HAP-1 (cell line): ENCODE results near the gene LSM5.
"Not testable (repeated sequence)": the region's sequence is repeated elsewhere in the genome, so short reads cannot be mapped to it uniquely, and the experiment has no call there.

Experiments used
- DNase-seq, 2 experiments: peaks; one replicate each; pipeline ENCODE4 v3.0.0-alpha.2; 2016 to 2020; ENCODE audit warnings: low spot score in 2 of 2
- H3K27me3 ChIP-seq: fragments of 250-450 bp; sonication (Bioruptor Pico); 2 replicates; pipeline ENCODE4 v1.5.1; 2020; ENCODE audit warnings: low read depth, mild to moderate bottlenecking, moderate library complexity
- H3K36me3 ChIP-seq: fragments of 250-450 bp; sonication (Bioruptor Pico); replicated peaks from 2 replicates; pipeline ENCODE4 v1.5.1; 2020; ENCODE audit warnings: mild to moderate bottlenecking
- H3K4me1 ChIP-seq: fragments of 250-450 bp; sonication (Bioruptor Pico); 2 replicates; pipeline ENCODE4 v1.5.1; 2020; ENCODE audit warnings: mild to moderate bottlenecking
- H3K4me3 ChIP-seq: fragments of 250-450 bp; sonication (Bioruptor Pico); 2 replicates; pipeline ENCODE4 v1.5.1; 2020; ENCODE audit warnings: mild to moderate bottlenecking, moderate library complexity
- H3K9me3 ChIP-seq: fragments of 250-450 bp; sonication (Bioruptor Pico); 2 replicates; pipeline ENCODE4 v1.5.1; 2020; ENCODE audit warnings: mild to moderate bottlenecking, moderate library complexity
- in situ Hi-C: fragments of 300-500 bp; cut with MboI; formaldehyde crosslinking; loops from 3 replicates; pipeline ENCODE4 v1.14.3; 2020; ENCODE audit warnings: low sequenced_read_pairs, inconsistent platforms, mixed read lengths

Gene LSM5

DNA sequence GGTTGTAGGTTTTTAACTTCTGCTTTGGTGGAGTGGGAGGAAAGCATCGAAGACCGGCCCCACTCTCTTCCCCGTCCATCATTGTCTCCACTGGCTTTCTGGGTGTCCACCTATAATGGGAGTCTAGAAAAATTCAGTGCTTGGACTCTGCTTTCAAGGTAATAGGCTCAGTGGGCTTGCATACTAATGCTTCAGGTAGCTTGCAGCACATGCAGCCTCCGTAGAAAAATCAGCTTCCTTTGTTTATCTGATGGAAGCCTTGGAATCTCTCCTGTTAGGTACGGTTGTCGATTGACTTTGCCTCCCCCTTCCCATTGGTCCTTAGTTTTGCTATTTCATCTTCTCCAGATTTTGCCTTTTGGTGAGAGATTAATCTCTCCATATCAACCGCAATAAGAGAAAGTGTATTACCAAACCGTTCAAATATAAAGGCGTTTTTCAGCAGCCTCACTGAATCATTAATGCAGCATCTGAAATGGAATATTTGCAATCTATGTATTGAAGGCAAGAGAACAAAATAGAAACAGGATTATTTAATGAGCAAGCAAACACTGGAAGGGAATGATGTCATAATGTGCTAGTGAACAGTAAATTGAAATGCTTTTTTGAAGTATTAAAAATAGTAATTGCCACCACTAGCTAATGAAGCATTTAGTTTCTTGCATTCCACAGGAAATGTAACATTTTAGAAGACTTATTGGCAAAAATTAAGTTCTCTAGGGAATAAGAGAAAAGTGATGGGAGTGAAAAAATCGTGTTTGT is 6.1 kb upstream of the LSM5 start:
- H3K36me3 ChIP-seq, result no peaks in the 10 kb centered on the region
- peaks cover 13% of the 10 kb centered on the region for H3K4me1 ChIP-seq
- H3K4me3 ChIP-seq, result peak overlapping the region; percentile 96
- no peak for DNase-seq
- H3K27me3 ChIP-seq, result no peaks in the 10 kb centered on the region
- no peaks in the 10 kb centered on the region for H3K9me3 ChIP-seq
- in situ Hi-C loops, result no loop called here

- in situ Hi-C loops, result no loop called here
- no peaks in the 10 kb centered on the region for H3K36me3 ChIP-seq
- no peaks in the 10 kb centered on the region for H3K27me3 ChIP-seq
- peaks cover 6% of the 10 kb centered on the region for H3K4me1 ChIP-seq
- H3K9me3 ChIP-seq, result no peaks in the 10 kb centered on the region
- peak within 1 kb of the TSS; percentile 96 for H3K4me3 ChIP-seq
- peak; percentile 90 to 99 for DNase-seq
Observed at GRCh38 chr7:32495298-32496051, 5.3 kb upstream of the LSM5 start, which contains the start of gene AVL9. AVL9 (plus strand) TSS chr7:32495489; CDS start chr7:32495710, 221 bp downstream.

- no peak for DNase-seq
- in situ Hi-C loops, result no loop called here
Observed at GRCh38 chr7:32494946-32495297, 4.7 kb upstream of the LSM5 start.

GRCh38 chr7:32489788-32490126 is 423 bp downstream of the LSM5 start:
- Histone ChIP-seq H3K4me1 (peaks cover 4% of the 10 kb centered on the region; the same call in 1 of the 2 replicates), H3K9me3 (no peaks in the 10 kb centered on the region), H3K27me3 (no peaks in the 10 kb centered on the region), H3K36me3 (peaks cover 16% of the 10 kb centered on the region), H3K4me3 (peak overlapping the region; percentile 84)
- no peak for DNase-seq
- in situ Hi-C loops, result no loop called here

More at GRCh38 chr7:32494946-32495297, 4.7 kb upstream of the LSM5 start:
- peak overlapping the region; percentile 96 for H3K4me3 ChIP-seq
- H3K27me3 ChIP-seq, result no peaks in the 10 kb centered on the region
- peaks cover 3% of the 10 kb centered on the region; the same call in 1 of the 2 replicates for H3K4me1 ChIP-seq
- H3K36me3 ChIP-seq, result no peaks in the 10 kb centered on the region
- H3K9me3 ChIP-seq, result no peaks in the 10 kb centered on the region

GRCh38 chr7:32481921-32482320 is 8.3 kb downstream of the LSM5 start:
- Histone ChIP-seq H3K36me3 (peaks cover 8% of the 10 kb centered on the region), H3K4me3 (no peak overlapping the region), H3K27me3 (no peaks in the 10 kb centered on the region), H3K4me1 (no peaks in the 10 kb centered on the region), H3K9me3 (no peaks in the 10 kb centered on the region)
- DNase-seq, result no peak
- in situ Hi-C loops, result no loop called here

- no peak for DNase-seq
- in situ Hi-C loops, result no loop called here
- Histone ChIP-seq H3K36me3 (peaks cover under 1% of the 10 kb centered on the region; the same call in 1 of the 2 replicates), H3K4me3 (no peak overlapping the region), H3K27me3 (no peaks in the 10 kb centered on the region), H3K4me1 (no peaks in the 10 kb centered on the region), H3K9me3 (no peaks in the 10 kb centered on the region)
Observed at GRCh38 chr7:32481176-32481575, 9.0 kb downstream of the LSM5 start.

GRCh38 chr7:32479574-32480200 is 10.5 kb downstream of the LSM5 start:
- in situ Hi-C loops, result loop anchor here (5.0 kb wide), 1 partner anchor 267 kb away; no protein-coding TSS in a partner anchor
- no peak overlapping the region for H3K4me3 ChIP-seq
- peak; percentile 50 to 53 for DNase-seq

DNA sequence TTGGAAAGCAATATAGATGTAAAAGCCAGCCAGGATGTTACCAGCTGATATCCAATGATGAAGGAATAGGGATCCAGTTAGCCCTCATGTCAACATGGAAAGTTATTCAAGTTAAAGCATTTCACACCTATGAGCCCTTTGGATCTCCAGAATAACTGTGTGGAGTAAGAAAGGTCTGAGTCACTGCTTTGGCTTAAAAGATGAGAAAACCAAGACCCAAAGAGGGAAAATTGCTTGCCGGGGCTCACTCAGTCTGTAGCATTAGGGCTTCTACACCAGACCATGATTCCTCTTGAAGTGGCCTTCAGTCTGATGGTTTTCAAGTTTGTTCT is 12.6 kb downstream of the LSM5 start:
- Histone ChIP-seq H3K27me3 (no peaks in the 10 kb centered on the region), H3K4me1 (no peaks in the 10 kb centered on the region), H3K9me3 (no peaks in the 10 kb centered on the region), H3K4me3 (no peak overlapping the region), H3K36me3 (no peaks in the 10 kb centered on the region)
- in situ Hi-C loops, result loop anchor here (5.0 kb wide), 1 partner anchor 265 kb away; no protein-coding TSS in a partner anchor
- DNase-seq, result no peak

More at GRCh38 chr7:32479574-32480200, 10.5 kb downstream of the LSM5 start:
- no peaks in the 10 kb centered on the region for H3K9me3 ChIP-seq
- H3K36me3 ChIP-seq, result no peaks in the 10 kb centered on the region
- H3K27me3 ChIP-seq, result no peaks in the 10 kb centered on the region
- no peaks in the 10 kb centered on the region for H3K4me1 ChIP-seq

DNA sequence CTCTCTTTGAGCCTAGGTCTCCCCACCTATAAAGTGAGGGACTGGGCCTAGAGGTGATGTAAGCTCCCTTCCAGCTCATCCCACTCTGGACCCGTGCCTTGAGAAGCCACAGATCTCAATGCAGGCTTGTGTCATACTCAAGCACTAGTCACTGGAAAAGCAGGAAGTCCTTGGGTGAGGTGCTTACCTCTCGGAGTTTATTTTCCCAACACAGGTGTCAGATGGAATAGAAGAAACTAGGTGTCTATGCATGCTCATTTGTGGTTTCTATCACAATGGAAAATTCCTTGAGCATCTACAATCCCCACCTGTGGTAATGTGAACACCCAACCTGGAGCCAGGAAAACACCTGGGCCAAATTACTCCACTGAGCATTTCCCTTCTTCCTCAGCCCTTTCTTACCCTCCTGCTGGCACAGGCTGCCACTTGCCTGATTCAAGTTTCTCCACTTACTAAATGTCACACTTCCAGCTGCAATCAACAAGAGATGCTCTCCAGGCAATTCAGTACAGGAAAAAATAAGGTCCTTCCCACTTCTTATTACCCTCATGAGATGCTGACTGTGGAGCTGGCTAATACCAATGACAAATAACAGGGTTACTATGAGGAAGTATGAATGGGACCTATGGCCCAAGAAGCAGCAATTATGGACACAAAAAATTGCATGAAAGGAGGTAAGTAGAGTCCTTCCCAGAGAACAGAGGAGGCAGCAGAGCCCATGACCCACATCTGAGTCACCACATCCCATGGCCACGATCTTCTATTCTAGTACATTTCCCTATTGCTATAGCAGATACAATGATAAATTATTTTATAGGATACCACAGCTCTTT is 13.1 kb downstream of the LSM5 start:
- in situ Hi-C loops, result loop anchor here (5.0 kb wide), 1 partner anchor 265 kb away; no protein-coding TSS in a partner anchor
- no peaks in the 10 kb centered on the region for H3K27me3 ChIP-seq
- no peaks in the 10 kb centered on the region for H3K4me1 ChIP-seq
- no peak for DNase-seq
- H3K9me3 ChIP-seq, result no peaks in the 10 kb centered on the region
- no peaks in the 10 kb centered on the region for H3K36me3 ChIP-seq
- H3K4me3 ChIP-seq, result no peak overlapping the region

DNA sequence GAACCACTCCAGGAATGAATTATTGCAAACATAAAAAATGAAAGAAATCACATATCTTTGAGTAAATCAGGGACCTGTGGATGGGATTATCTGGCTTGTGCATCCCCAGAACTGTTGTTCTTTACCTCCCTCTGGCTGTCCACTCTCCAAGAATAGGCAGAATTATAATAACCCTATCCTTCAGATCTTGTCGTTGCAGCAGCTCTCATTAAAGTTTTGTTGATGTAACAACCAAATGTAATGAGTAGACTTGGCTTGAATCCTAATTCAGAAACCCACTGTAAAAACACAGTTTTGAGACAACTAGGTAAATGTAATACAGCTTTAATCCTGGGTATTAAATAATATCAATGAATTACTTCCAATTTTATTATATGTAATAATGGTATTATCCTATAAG is 16.2 kb downstream of the LSM5 start:
- in situ Hi-C loops, result no loop called here
- no peak overlapping the region for H3K4me3 ChIP-seq
- H3K9me3 ChIP-seq, result no peaks in the 10 kb centered on the region
- no peaks in the 10 kb centered on the region for H3K27me3 ChIP-seq
- no peaks in the 10 kb centered on the region for H3K4me1 ChIP-seq
- DNase-seq, result no peak
- no peaks in the 10 kb centered on the region for H3K36me3 ChIP-seq

DNA sequence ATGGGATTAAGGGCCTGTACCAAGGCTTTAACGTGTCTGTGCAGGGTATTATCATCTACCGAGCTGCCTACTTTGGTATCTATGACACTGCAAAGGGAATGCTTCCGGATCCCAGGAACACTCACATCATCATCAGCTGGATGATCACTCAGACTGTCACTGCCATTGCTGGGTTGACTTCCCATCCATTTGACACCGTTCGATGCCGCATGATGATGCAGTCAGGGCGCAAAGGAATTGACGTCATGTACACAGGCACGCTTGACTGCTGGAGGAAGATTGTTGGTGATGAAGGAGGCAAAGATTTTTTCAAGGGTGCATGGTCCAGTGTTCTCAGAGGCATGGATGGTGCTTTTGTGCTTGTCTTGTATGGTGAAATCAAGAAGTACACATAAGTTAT is 18.2 kb downstream of the LSM5 start:
- no peaks in the 10 kb centered on the region for H3K4me1 ChIP-seq
- in situ Hi-C loops, result no loop called here

GRCh38 chr7:32470871-32471270 is 19.3 kb downstream of the LSM5 start:
- no peak for DNase-seq
- Histone ChIP-seq H3K9me3 (no peaks in the 10 kb centered on the region), H3K4me3 (no peak overlapping the region), H3K27me3 (no peaks in the 10 kb centered on the region), H3K4me1 (no peaks in the 10 kb centered on the region), H3K36me3 (no peaks in the 10 kb centered on the region)
- in situ Hi-C loops, result no loop called here

More for the DNA sequence above, 18.2 kb downstream of the LSM5 start:
- DNase-seq, result no peak
- Histone ChIP-seq H3K4me3 (no peak overlapping the region), H3K9me3 (no peaks in the 10 kb centered on the region), H3K36me3 (no peaks in the 10 kb centered on the region), H3K27me3 (no peaks in the 10 kb centered on the region)

DNA sequence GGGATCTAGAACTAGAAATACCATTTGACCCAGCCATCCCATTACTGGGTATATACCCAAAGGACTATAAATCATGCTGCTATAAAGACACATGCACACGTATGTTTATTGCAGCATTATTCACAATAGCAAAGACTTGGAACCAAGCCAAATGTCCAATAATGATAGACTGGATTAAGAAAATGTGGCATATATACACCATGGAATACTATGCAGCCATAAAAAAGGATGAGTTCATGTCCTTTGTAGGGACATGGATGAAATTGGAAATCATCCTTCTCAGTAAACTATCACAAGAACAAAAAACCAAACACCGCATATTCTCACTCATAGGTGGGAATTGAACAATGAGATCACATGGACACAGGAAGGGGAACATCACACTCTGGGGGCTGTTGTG is 20.2 kb downstream of the LSM5 start:
- DNase-seq, H3K4me1 ChIP-seq, H3K9me3 ChIP-seq, H3K4me3 ChIP-seq, H3K36me3 ChIP-seq, H3K27me3 ChIP-seq, in situ Hi-C loops: not testable (repeated sequence)
